Measurements from ENCODE around the gene ANKFN1. TPM values are rescaled to one million over a fixed set of nuclear protein-coding genes. Genes with fewer than 3 reads are reported as not detected.

Gene ANKFN1
- total and polyA plus RNA-seq, 7 donors, result 0.12 to 0.55 (median 0.26) TPM; not detected in 3

- Histone ChIP-seq H3K9me3 (no peaks in the 10 kb centered on the region), H3K4me1 (no peaks in the 10 kb centered on the region), H3K27ac (no peak overlapping the region), H3K27me3 (no peaks in the 10 kb centered on the region), H3K4me3 (no peak overlapping the region), H3K36me3 (no peaks in the 10 kb centered on the region)
- 84 to 85% methylated on average over 8 of the region's 8 CpGs for WGBS, 2 donors
- no peak for TF ChIP-seq POLR2A (IDR thresholded peaks at IDR 0.05)
- no peak for TF ChIP-seq EP300 (IDR thresholded peaks at IDR 0.05)
- TF ChIP-seq CTCF (IDR thresholded peaks at IDR 0.05), result no peak
- TF ChIP-seq POLR2AphosphoS5 (IDR thresholded peaks at IDR 0.05), result no peak
- intact Hi-C loops (cut with DNase I), result no loop called here
- DNase-seq, result no peak
Observed at GRCh38 chr17:56350592-56350991, 197.3 kb downstream of the ANKFN1 start.

GRCh38 chr17:56351675-56352074 lies 198.4 kb downstream of the ANKFN1 start:
- H3K4me3 ChIP-seq, result no peak overlapping the region

GRCh38 chr17:56358651-56359050 lies 205.4 kb downstream of the ANKFN1 start:
- Histone ChIP-seq H3K27me3 (no peaks in the 10 kb centered on the region), H3K27ac (no peak overlapping the region), H3K36me3 (no peaks in the 10 kb centered on the region), H3K9me3 (no peaks in the 10 kb centered on the region), H3K4me3 (no peak overlapping the region), H3K4me1 (no peaks in the 10 kb centered on the region)
- WGBS, 2 donors, result 50 to 77% methylated on average over 3 of the region's 3 CpGs
- no peak for DNase-seq
- intact Hi-C loops (cut with DNase I), result no loop called here
- TF ChIP-seq CTCF (IDR thresholded peaks at IDR 0.05) (no peak), POLR2AphosphoS5 (IDR thresholded peaks at IDR 0.05) (no peak), EP300 (IDR thresholded peaks at IDR 0.05) (no peak), POLR2A (IDR thresholded peaks at IDR 0.05) (no peak)

More at GRCh38 chr17:56351675-56352074, 198.4 kb downstream of the ANKFN1 start:
- no peak for DNase-seq
- Histone ChIP-seq H3K9me3 (no peaks in the 10 kb centered on the region), H3K27me3 (no peaks in the 10 kb centered on the region), H3K36me3 (no peaks in the 10 kb centered on the region), H3K4me1 (no peaks in the 10 kb centered on the region), H3K27ac (no peak overlapping the region)
- intact Hi-C loops (cut with DNase I), result no loop called here
- no peak for TF ChIP-seq EP300 (IDR thresholded peaks at IDR 0.05)
- TF ChIP-seq POLR2AphosphoS5 (IDR thresholded peaks at IDR 0.05), result no peak
- TF ChIP-seq CTCF (IDR thresholded peaks at IDR 0.05), result no peak
- no peak for TF ChIP-seq POLR2A (IDR thresholded peaks at IDR 0.05)
- 42 to 84% methylated on average over 5 of the region's 5 CpGs for WGBS, 2 donors

DNA sequence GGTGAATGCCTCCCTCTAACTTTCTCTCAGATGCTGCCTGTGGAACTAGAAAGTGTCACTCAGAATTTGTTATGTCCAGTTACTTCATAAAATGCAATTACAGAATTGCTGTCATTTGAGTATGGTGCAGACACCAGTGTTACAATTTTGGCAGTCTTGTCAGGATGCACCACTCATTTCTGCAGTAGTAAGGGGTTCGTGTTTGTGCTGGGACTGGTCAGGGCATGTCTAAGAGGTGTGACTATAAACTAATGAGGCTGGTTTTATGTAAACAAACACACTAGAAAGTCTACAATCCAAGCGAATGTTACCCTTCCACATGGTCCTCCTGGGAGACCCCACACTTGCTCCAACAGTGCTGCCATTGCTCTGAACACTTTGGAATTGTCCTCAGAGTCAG lies 206.2 kb downstream of the ANKFN1 start:
- Histone ChIP-seq H3K27me3 (no peaks in the 10 kb centered on the region), H3K36me3 (no peaks in the 10 kb centered on the region), H3K4me1 (no peaks in the 10 kb centered on the region), H3K9me3 (no peaks in the 10 kb centered on the region), H3K4me3 (no peak overlapping the region), H3K27ac (no peak overlapping the region)
- TF ChIP-seq CTCF (IDR thresholded peaks at IDR 0.05) (no peak), POLR2AphosphoS5 (IDR thresholded peaks at IDR 0.05) (no peak), POLR2A (IDR thresholded peaks at IDR 0.05) (no peak), EP300 (IDR thresholded peaks at IDR 0.05) (no peak)
- intact Hi-C loops (cut with DNase I), result no loop called here
- 21 to 62% methylated on average over 2 of the region's 2 CpGs for WGBS, 2 donors
- no peak for DNase-seq

DNA sequence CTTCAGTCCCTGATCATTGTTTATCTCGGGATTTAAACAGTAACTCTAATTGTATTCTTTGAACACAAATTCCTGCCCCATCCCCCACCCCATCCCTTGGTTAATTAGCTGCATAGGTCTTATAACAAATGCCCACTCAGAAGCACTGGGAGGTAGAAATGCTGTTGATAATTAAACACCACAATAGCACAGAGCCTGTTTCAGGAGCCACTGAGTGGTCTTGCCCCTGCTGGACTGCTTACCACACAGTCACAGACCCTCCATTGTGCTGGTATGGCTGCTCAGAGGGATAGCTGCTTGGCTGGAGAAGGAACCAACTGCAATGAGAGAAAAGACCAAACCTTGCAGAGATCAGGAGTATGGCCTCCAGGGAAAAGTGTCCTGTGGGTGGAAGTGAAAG lies 214.1 kb downstream of the ANKFN1 start:
- DNase-seq, result no peak
- TF ChIP-seq CTCF (IDR thresholded peaks at IDR 0.05) (no peak), EP300 (IDR thresholded peaks at IDR 0.05) (no peak), POLR2A (IDR thresholded peaks at IDR 0.05) (no peak), POLR2AphosphoS5 (IDR thresholded peaks at IDR 0.05) (no peak)
- no peaks in the 10 kb centered on the region for H3K27me3 ChIP-seq
- intact Hi-C loops (cut with DNase I), result no loop called here
- WGBS, 2 donors, result 35 to 53% methylated on average over 1 of the region's 1 CpG
- no peaks in the 10 kb centered on the region for H3K36me3 ChIP-seq
- H3K4me3 ChIP-seq, result no peak overlapping the region
- H3K9me3 ChIP-seq, result no peaks in the 10 kb centered on the region
- no peak overlapping the region for H3K27ac ChIP-seq
- H3K4me1 ChIP-seq, result no peaks in the 10 kb centered on the region
